Stimulated activated CD4-positive, alpha-beta T cell treated with anti-CD3 and anti-CD28 coated beads, Interleukin-12 subunit alpha, Interleukin-12 subunit beta, amount 100 ng/mL, for 24 hours (primary cell): ENCODE measurements around the gene SLC35G3.
"Not testable (repeated sequence)": the region's sequence is repeated elsewhere in the genome, so short reads cannot be mapped to it uniquely, and the experiment has no call there.

Experiments used
- DNase-seq, 2 experiments: peaks; one replicate each; pipeline ENCODE4 v3.0.0-alpha.2; 2020; ENCODE audit warnings: low read depth in 2 of 2

SLC35G3 gene

GRCh38 chr17:35194001-35194400 lies at the start of gene SLC35G3:
Gene SLC35G3, minus strand, starts transcription at chr17:35194393. Its CDS starts 86 bp downstream, at chr17:35194307.
- DNase-seq, result not testable (repeated sequence)

- DNase-seq, result peak; percentile 27 to 48
Observed at GRCh38 chr17:35243561-35244340, 49.6 kb upstream of the SLC35G3 start.

GRCh38 chr17:35242805-35243560 lies 48.8 kb upstream of the SLC35G3 start, which contains the start of gene SLFN5:
Gene SLFN5, plus strand, starts transcription at chr17:35243072. Its CDS starts 15,619 bp downstream, at chr17:35258691.
- peak; percentile 85 to 94 for DNase-seq

GRCh38 chr17:35242158-35242804 lies 48.1 kb upstream of the SLC35G3 start:
- peak; percentile 62 to 77 for DNase-seq

GRCh38 chr17:35241520-35241919 lies 47.3 kb upstream of the SLC35G3 start:
- peak in 1 of 2 experiments; percentile 12 for DNase-seq

GRCh38 chr17:35240861-35241260 lies 46.7 kb upstream of the SLC35G3 start:
- DNase-seq, result no peak

- DNase-seq, result no peak
Observed at GRCh38 chr17:35239823-35240222, 45.6 kb upstream of the SLC35G3 start.

- DNase-seq, result no peak
Observed at GRCh38 chr17:35238821-35239220, 44.6 kb upstream of the SLC35G3 start.

GRCh38 chr17:35236821-35237220 lies 42.6 kb upstream of the SLC35G3 start:
- DNase-seq, result no peak

- no peak for DNase-seq
Observed at GRCh38 chr17:35235917-35236316, 41.7 kb upstream of the SLC35G3 start.

- no peak for DNase-seq
Observed at GRCh38 chr17:35235289-35235688, 41.1 kb upstream of the SLC35G3 start.

GRCh38 chr17:35234315-35234714 lies 40.1 kb upstream of the SLC35G3 start:
- not testable (repeated sequence) for DNase-seq

GRCh38 chr17:35229638-35230037 lies 35.4 kb upstream of the SLC35G3 start:
- no peak for DNase-seq

- no peak for DNase-seq
Observed at GRCh38 chr17:35227546-35227945, 33.4 kb upstream of the SLC35G3 start.

- no peak for DNase-seq
Observed at GRCh38 chr17:35224436-35224835, 30.2 kb upstream of the SLC35G3 start.

GRCh38 chr17:35222452-35222851 lies 28.3 kb upstream of the SLC35G3 start:
- no peak for DNase-seq

GRCh38 chr17:35218915-35219314 lies 24.7 kb upstream of the SLC35G3 start:
- no peak for DNase-seq

- no peak for DNase-seq
Observed at GRCh38 chr17:35217107-35217506, 22.9 kb upstream of the SLC35G3 start.

- peak in 1 of 2 experiments; percentile 21 for DNase-seq
Observed at GRCh38 chr17:35214631-35215273, 20.6 kb upstream of the SLC35G3 start.

GRCh38 chr17:35214192-35214591 lies 20.0 kb upstream of the SLC35G3 start:
- no peak for DNase-seq

GRCh38 chr17:35213412-35213940 lies 19.3 kb upstream of the SLC35G3 start:
- no peak for DNase-seq

GRCh38 chr17:35212668-35213067 lies 18.5 kb upstream of the SLC35G3 start:
- no peak for DNase-seq
